Measurements from ENCODE around the gene NPIPA1. TPM values are rescaled to one million over a fixed set of nuclear protein-coding genes. Genes with fewer than 3 reads are reported as not detected.
"Not testable (repeated sequence)": the region's sequence is repeated elsewhere in the genome, so short reads cannot be mapped to it uniquely, and the experiment has no call there.

The NPIPA1 gene
- total RNA-seq, 1 donor from 2014 or later, result 28.2 TPM

DNA sequence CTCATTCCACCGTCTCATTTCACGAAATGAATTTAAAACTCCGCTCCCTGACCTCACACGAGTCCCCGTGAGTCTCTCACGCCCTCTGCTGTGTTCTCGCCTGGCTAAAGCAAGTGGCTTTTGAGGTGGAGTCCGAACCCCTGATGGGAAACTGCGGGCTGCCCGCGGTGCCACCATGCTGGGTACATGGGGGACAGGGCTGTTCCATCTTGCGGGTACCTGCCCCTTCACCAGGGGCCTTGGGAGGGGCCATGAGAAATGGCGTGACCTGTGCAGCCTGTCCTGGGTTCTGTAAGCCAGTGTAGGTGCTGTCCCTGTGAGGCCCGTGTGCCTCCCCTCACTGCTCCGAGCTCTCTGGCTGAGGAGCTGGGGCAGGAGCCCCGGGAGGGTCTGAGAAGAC, 14.3 kb upstream of the NPIPA1 start:
- not testable (repeated sequence) for H3K4me3 ChIP-seq (ENCODE audit: low read depth, low read length); DNase-seq (ENCODE audit: low read depth); H3K36me3 ChIP-seq (ENCODE audit: control insufficient read depth, insufficient read depth, low read length); H3K27me3 ChIP-seq (ENCODE audit: control insufficient read depth, insufficient read depth, low read length)

DNA sequence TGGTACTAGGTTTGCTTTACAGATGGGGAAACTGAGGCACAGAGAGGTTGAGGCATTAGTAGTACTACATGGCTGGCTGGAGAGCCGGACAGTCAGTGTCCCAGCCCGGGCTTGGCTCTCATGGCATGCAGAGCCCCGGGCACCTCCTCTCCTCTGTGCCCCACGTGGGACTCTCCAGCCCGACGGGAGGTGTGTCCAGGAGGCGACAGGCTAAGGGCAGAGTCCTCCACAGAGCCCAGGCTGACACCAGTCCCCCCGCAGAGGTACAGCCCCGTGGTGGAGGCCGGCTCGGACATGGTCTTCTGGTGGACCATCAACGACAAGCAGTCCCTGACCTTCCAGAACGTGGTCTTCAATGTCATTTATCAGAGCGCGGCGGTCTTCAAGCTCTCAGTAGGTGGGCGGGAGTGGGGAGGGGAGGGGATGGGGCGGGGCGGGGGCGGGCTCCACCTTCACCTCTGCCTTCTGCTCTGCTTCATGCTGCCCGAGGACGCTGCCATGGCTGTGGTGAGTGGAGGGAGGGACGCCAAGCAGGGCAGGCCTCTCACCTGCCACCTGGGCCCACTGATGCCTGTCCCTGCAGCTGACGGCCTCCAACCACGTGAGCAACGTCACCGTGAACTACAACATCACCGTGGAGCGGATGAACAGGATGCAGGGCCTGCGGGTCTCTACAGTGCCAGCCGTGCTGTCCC, 13.7 kb upstream of the NPIPA1 start:
- H3K4me3 ChIP-seq (ENCODE audit: low read depth, low read length); H3K36me3 ChIP-seq (ENCODE audit: control insufficient read depth, insufficient read depth, low read length); H3K27me3 ChIP-seq (ENCODE audit: control insufficient read depth, insufficient read depth, low read length); DNase-seq (ENCODE audit: low read depth): not testable (repeated sequence)

DNA sequence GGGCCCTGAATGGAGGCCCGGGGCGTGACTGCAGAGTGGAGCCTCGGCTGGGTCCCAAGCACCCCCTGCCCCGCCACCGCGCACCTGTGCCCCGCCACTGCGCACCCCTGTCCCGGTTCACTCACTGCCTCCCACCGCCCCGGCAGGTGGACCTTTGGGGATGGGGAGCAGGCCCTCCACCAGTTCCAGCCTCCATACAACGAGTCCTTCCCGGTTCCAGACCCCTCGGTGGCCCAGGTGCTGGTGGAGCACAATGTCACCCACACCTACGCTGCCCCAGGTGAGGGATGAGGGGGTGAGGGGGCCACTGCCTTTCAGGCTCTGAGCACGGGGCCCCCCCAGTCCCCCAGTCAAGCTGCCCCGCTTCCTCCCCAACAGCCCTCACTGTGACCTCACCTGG, 12.9 kb upstream of the NPIPA1 start:
- not testable (repeated sequence) for DNase-seq (ENCODE audit: low read depth); H3K4me3 ChIP-seq (ENCODE audit: low read depth, low read length); H3K27me3 ChIP-seq (ENCODE audit: control insufficient read depth, insufficient read depth, low read length); H3K36me3 ChIP-seq (ENCODE audit: control insufficient read depth, insufficient read depth, low read length)

DNA sequence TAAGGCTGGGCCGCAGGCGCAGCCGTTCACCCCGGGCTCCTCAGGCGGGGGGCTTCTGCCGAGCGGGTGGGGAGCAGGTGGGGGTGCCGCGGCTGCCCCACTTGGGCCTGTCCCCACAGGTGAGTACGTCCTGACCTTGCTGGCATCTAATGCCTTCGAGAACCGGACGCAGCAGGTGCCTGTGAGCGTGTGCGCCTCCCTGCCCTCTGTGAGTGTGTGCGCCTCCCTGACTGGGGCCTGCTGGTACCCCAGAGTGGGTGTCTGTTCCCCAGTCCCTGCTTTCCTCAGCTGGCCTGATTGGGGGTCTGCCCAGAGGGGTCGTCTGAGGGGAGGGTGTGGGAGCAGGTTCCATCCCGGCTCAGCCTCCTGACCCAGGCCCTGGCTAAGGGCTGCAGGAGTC, 12.3 kb upstream of the NPIPA1 start:
- not testable (repeated sequence) for DNase-seq (ENCODE audit: low read depth); H3K4me3 ChIP-seq (ENCODE audit: low read depth, low read length); H3K27me3 ChIP-seq (ENCODE audit: control insufficient read depth, insufficient read depth, low read length); H3K36me3 ChIP-seq (ENCODE audit: control insufficient read depth, insufficient read depth, low read length)

DNA sequence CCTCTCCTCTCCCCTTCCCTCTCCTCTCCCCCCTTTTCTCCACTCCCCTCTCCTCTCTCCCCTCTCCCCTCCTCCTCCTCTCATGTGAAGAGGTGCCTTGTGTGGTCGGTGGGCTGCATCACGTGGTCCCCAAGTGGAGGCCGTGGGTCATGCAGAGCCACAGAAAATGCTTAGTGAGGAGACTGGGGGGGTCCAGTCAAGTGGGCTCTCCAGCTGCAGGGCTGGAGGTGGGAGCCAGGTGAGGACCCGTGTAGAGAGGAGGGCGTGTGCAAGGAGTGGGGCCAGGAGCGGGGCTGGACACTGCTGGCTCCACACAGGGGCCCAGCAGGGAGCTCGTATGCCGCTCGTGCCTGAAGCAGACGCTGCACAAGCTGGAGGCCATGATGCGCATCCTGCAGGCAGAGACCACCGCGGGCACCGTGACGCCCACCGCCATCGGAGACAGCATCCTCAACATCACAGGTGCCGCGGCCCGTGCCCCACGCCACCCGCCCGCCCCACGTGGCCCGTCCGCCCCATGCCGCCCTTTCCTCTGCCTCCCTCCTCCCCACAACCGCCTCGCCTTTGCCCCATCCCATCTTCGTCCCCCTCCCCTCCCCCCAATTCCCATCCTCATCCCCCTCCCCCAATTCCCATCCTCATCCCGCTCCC, 9.1 kb upstream of the NPIPA1 start:
- DNase-seq (ENCODE audit: low read depth); H3K4me3 ChIP-seq (ENCODE audit: low read depth, low read length); H3K36me3 ChIP-seq (ENCODE audit: control insufficient read depth, insufficient read depth, low read length); H3K27me3 ChIP-seq (ENCODE audit: control insufficient read depth, insufficient read depth, low read length): not testable (repeated sequence)

DNA sequence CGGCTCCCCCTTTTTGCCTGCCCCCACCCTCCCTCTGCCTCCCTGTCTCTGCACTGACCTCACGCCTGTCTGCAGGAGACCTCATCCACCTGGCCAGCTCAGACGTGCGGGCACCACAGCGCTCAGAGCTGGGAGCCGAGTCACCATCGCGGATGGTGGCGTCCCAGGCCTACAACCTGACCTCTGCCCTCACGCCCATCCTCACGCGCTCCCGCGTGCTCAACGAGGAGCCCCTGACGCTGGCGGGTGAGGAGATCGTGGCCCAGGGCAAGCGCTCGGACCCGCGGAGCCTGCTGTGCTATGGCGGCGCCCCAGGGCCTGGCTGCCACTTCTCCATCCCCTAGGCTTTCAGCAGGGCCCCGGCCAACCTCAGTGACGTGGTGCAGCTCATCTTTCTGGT, 8.1 kb upstream of the NPIPA1 start:
- H3K4me3 ChIP-seq (ENCODE audit: low read depth, low read length); DNase-seq (ENCODE audit: low read depth); H3K27me3 ChIP-seq (ENCODE audit: control insufficient read depth, insufficient read depth, low read length): not testable (repeated sequence)

DNA sequence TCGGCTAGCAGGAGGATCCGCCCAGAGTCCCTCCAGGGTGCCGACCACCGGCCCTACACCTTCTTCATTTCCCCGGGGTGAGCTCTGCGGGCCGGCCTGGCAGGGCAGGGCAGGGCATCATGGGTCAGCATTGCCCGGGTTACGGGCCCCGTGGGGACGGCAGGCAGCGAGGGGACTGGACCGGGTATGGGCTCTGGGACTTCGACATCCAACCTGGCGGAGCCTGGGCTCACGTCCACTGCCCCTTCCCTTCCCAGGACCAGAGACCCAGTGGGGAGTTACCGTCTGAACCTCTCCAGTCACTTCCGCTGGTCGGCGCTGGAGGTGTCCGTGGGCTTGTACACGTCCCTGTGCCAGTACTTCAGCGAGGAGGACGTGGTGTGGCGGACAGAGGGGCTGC, 7.0 kb upstream of the NPIPA1 start:
- H3K27me3 ChIP-seq (ENCODE audit: control insufficient read depth, insufficient read depth, low read length); H3K36me3 ChIP-seq (ENCODE audit: control insufficient read depth, insufficient read depth, low read length); H3K4me3 ChIP-seq (ENCODE audit: low read depth, low read length); DNase-seq (ENCODE audit: low read depth): not testable (repeated sequence)

More for the DNA sequence above, 8.1 kb upstream of the NPIPA1 start:
- H3K36me3 ChIP-seq (ENCODE audit: control insufficient read depth, insufficient read depth, low read length), result not testable (repeated sequence)

DNA sequence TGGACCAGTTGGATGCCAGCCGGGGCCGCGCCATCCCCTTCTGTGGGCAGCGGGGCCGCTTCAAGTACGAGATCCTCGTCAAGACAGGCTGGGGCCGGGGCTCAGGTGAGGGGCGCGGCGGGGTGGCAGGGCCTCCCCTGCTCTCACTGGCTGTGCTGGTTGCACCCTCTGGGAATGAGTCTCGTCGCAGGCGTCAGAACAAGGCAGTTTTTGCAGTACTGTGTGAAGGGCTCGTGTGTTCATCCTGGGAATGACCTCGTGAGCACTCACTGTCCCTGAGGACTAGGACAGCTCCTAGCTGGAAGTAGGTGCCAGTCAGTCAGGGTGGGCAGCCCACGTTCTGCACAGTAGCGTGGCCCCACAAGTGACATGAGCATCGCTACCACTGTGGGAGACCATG, 6.3 kb upstream of the NPIPA1 start:
- not testable (repeated sequence) for DNase-seq (ENCODE audit: low read depth); H3K4me3 ChIP-seq (ENCODE audit: low read depth, low read length)

DNA sequence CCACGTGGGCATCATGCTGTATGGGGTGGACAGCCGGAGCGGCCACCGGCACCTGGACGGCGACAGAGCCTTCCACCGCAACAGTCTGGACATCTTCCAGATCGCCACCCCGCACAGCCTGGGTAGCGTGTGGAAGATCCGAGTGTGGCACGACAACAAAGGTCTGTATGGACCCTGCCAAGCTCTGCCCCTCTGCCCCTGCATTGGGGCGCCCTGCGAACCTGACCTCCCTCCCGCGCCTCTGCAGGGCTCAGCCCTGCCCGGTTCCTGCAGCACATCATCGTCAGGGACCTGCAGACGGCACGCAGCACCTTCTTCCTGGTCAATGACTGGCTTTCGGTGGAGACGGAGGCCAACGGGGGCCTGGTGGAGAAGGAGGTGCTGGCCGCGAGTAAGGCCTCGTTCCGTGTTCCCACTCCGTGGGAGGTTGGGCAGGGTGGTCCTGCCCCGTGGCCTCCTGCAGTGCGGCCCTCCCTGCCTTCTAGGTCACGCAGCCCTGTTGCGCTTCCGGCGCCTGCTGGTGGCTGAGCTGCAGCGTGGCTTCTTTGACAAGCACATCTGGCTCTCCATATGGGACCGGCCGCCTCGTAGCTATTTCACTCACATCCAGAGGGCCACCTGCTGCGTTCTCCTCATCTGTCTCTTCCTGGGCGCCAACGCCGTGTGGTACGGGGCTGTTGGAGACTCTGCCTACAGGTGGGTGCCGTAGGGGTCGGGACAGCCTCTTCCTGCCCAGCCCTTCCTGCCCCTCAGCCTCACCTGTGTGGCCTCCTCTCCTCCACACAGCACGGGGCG, 4.5 kb upstream of the NPIPA1 start:
- H3K27me3 ChIP-seq (ENCODE audit: control insufficient read depth, insufficient read depth, low read length); DNase-seq (ENCODE audit: low read depth); H3K4me3 ChIP-seq (ENCODE audit: low read depth, low read length); H3K36me3 ChIP-seq (ENCODE audit: control insufficient read depth, insufficient read depth, low read length): not testable (repeated sequence)

More for the DNA sequence above, 6.3 kb upstream of the NPIPA1 start:
- H3K36me3 ChIP-seq (ENCODE audit: control insufficient read depth, insufficient read depth, low read length); H3K27me3 ChIP-seq (ENCODE audit: control insufficient read depth, insufficient read depth, low read length): not testable (repeated sequence)

DNA sequence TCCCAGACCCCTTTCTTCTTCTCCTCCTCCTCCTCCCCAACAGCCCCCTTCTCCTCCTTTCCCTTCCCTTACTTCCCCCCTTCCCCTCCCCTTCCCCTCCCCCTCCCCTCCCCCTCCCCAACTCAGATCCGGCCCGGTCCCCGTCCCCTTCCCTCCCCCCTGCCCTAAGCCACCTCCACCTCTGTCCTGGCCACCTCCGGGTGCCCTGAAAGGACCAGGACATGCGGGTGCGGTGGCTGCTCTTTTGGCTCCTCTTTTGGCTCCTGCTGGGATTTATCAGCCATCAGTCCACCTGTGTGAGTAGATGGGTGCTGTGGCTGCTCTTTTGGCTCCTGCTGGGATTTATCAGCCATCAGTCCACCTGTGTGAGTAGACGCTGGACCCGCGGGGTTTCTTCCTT, 751 bp downstream of the NPIPA1 start:
- H3K27me3 ChIP-seq (ENCODE audit: control insufficient read depth, insufficient read depth, low read length); H3K36me3 ChIP-seq (ENCODE audit: control insufficient read depth, insufficient read depth, low read length); DNase-seq (ENCODE audit: low read depth); H3K4me3 ChIP-seq (ENCODE audit: low read depth, low read length): not testable (repeated sequence)

DNA sequence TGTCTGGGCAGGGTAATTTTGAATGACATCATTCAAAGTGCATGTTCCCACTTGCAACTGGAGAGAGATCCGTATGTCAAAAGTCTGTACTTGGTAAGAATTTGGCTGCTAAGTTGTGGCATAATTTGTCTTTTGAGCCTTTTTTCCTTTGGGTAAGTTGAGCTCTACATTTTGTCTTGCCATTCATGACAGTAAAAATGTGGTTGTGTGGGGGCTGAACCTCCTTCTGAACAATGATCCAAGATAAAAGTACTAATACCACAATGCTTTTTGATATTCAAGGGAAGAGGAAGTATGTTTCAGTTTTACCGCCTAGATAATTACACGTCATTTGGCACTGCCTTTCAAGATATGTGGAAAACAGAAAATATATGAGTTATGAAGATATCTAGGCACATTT, 5.4 kb downstream of the NPIPA1 start:
- not testable (repeated sequence) for H3K4me3 ChIP-seq (ENCODE audit: low read depth, low read length); H3K36me3 ChIP-seq (ENCODE audit: control insufficient read depth, insufficient read depth, low read length); H3K27me3 ChIP-seq (ENCODE audit: control insufficient read depth, insufficient read depth, low read length); DNase-seq (ENCODE audit: low read depth)

All from kidney epithelial cell (primary cell).